T-helper 9 cell (primary cell): ENCODE measurements around the gene AGER.
"Not testable (repeated sequence)": the region's sequence is repeated elsewhere in the genome, so short reads cannot be mapped to it uniquely, and the experiment has no call there.

ENCODE experiments used
- DNase-seq: peaks from one replicate; pipeline ENCODE4 v3.0.0-alpha.2; 2020

Gene AGER

DNA sequence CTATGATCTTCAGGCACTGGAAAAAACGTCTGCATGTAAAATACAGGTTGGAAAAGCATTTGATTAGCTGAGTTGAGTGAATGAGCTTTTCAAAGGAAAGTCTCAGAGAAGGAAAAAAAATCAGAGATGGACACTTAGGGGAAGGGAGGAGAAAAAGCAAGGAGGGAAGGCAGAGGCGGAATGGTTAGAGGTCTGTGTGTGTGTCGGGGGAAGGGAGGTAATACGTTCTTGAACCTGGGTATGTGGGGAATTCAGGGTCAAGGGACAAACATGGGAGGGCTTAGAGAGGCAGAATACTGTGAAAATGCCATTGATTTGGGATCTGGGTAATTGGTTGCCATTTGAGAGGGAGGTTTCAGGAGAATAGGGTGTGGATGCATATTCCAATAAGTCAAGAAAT, 37.4 kb downstream of the AGER start:
- DNase-seq: no peak

DNA sequence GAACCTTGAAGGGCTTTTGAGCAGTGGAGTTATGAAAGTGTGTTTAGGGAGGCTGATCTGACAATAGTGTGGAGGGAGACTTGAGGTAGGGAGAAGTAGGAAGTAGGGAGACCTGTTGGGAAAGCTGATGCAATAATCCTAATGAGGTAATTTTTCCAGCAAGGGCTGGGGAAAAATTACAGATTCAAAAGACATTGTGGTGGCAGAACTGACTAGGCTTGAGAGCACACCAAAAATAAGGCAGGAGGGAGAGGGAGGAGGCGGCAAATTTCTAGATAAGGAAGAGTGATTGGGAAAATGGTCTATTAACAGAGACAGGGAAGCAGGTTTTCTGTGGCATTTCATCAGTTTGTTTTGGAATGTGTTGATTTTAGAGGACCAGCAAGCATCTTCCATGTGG, 37.8 kb downstream of the AGER start:
- DNase-seq: no peak

DNA sequence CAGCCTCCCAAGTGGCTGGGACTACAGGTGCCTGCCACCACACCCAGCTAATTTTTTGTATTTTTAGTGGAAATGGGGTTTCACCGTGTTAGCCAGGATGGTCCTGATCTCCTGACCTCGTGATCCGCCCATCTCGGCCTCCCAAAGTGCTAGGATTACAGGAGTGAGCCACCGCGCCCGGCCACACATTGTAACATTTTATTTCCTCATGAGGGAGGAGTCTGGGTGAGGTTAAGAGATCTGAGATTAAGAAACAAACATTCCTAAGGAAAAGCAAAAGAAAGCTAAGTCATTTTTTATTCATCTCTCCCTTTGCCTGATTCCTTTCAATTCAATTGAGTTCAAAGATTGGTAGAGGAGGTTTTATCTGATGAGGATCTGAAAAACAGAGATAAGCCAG, 39.8 kb downstream of the AGER start:
- not testable (repeated sequence) for DNase-seq

DNA sequence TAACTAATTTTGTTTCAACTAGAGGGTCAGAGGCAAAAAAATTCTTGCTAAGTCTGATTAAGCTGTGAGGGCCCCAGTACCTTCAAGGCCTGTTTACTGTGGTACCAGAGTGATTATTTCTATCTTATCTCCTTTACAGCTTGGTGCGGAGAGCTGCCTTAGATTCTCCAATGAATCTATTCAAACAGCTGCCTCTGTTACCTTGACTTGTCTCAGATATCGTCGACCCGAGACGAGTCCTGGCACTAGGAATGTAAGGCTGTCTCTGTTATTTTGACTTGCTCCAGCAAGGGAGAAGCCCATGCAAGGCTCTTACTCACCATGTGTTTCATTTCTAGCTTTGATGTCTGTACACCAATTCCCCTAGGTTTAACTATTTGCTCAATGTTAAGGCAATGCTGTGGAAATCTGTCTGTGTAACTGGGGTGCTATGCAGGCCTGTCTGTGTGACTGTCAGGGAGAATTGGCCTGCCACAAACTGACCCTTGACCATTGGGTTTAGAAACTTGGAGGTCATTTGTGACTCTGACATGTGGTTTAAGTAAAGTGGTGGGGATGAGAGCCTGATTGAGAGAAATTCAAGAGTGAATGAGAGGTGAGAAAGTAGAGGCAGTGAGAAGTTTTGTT, 43.5 kb downstream of the AGER start:
- no peak for DNase-seq

DNA sequence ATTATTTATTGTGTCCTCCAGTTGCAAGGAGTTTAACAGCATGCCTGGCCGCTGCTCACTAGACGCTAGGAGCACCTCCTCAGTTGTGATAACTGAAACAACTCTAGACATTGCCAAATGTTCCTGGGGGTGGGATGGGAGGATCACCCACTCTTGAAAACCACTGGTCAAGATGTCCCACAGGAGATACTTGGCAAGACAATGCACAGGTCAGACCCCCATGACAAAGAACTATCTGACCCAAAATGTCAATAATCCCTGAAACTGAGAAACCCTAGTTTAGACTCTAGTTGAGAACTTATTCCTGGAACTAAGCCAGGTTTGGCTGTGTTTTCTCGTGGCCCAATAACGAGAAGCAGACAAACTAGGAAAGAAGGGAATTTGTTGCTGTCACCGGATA, 44.5 kb downstream of the AGER start:
- DNase-seq: no peak

DNA sequence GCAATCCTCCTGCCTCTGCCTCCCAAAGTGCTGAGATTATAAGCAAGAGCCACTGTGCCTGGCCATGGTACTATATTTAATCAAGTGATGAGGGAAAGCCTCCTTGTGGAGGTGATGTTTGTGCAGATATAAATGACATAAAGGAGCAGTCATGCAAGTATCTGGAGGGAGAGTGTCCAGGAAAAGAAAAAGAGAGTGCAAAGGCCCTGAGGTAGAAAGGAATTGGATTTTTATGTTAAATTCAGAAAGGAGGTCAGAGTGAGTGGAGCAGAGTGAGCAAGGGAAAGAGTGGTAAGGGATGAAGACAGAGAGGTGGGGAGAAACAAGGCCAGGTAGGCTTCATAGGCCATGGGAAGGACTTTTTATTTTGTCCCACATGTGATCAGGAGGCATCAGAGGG, 46.6 kb downstream of the AGER start:
- no peak for DNase-seq

DNA sequence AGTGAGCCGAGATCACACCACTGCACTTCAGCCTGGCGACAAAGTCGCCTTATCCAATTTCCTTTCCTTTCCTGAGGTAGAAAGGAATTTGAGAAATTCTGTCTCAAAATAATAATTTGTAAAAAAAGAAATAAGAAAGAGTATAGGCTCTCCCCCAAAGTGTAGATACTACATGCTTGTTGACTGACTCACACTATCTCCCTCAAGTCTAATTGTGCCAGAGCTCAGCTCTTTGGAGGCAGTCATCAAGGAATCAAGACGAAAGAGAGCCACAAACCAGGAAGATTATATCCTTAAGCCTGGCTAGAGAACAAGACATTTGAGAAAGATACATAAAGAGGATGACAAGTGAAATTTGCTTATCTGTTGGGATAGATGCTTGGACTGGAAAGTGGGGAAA, 50.3 kb downstream of the AGER start:
- DNase-seq: no peak

DNA sequence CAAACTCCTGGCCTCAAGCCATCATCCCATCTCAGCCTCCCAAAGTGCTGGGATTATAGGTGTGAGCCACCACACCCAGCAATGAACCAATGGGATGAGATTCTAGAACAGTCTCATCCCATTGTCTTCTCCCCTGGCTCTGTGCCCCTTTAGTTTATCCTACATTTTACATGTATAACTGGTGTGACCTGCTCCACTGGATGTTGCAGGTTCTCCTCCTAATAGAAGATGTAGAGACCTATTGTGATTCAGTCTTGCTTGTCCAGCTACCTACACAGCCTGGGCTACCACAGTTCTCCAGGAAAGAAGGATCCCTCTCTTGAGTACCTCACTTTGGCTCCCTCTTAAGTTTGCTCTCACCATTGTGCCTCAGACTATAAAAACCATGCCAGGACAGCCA, 51.9 kb downstream of the AGER start:
- DNase-seq: no peak

DNA sequence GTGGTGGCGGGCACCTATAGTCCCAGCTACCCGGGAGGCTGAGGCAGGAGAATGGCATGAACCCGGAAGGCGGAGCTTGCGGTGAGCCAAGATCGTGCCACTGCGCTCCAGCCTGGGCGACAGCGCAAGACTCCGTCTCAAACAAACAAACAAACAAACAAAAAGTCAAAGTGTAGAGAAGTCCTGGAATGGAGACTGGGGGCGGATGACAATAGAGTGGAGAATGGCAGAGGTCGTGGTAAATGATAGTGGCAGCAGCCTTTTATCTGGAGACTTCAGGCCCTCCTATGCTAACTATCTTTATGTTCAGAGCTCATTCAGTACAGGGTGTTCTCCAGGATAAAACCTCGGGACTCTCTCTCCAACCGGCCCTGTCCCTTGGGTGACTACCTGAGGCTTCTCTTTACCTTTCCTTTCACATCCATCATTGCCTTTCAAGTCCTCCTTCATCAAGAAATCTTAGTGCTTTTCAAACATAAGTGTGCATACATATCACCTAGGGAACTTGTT, 52.6 kb downstream of the AGER start:
- no peak for DNase-seq
